Activated CD4-positive, CD25-positive, alpha-beta regulatory T cell treated with anti-CD3 and anti-CD28 coated beads, Interleukin-2, amount 50 U/mL, for 72 hours (primary cell): ENCODE results near the gene CNTF.
A peak's percentile ranks its signal among the peaks of the same experiment; 100 is the strongest.

Experiments
- DNase-seq: peaks from one replicate; pipeline ENCODE4 v3.0.0; 2021

CNTF gene

GRCh38 chr11:58647866-58648265 is 25.4 kb downstream of the CNTF start:
- DNase-seq: no peak

DNA sequence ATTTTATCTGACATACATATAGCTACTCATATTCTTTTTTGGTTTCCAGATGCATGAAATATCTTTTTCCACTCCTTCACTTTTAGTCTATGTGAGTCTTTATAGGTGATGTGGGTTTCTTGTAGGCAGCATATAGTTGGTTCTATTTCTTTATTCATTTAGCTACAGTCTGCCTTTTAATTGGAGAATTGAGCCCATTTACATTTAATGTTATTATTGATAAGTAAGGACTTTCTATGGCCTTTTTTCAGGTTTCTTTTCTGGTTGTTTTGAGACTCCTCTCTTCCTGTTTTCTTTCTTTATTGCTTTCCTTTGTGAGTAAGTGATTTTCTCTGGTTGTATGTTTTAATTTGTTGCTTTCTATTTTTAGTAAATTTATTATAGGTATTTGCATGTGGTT is 27.2 kb downstream of the CNTF start:
- DNase-seq: no peak

- DNase-seq: no peak
Measured at GRCh38 chr11:58650496-58650895, 28.0 kb downstream of the CNTF start.

GRCh38 chr11:58652726-58653280 is 30.3 kb downstream of the CNTF start:
- DNase-seq: no peak

GRCh38 chr11:58654079-58654907 is 31.8 kb downstream of the CNTF start:
- DNase-seq: peak; percentile 75

DNA sequence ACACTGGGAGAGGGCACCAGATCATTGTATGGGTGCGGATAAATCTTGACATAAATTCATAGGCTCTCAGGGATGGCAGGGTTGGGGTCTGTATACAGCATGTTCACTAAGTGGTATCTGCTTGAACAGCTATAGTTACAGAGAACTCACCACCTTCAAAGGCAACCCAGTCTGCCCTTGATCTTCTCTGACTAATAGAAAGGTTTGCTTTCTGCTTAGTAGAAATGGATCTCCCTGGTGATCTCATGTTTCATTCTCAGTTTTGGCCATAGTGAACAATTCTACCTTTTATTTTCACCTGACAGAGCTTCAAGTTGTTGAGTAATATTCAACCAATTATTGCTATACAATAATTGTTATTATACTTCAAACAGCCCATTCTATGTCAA is 32.4 kb downstream of the CNTF start:
- DNase-seq: no peak

DNA sequence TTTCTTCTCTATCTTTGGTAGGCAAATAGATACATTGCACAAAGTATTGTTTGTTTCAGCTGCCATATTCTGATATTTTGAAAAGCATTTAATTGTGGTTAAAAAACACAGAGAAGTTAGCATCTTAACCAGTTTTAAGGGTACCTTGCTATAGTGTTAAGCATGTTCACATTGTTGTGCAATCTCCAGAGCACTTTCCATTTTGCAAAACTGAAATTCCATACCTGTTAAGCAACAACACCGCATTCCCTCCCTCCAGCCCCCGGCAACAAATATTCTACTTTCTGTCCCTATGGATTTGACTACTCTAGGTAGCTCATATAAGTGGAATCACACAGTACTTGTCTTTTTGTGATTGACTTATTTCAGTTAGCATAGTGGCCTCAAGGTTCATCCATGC is 33.9 kb downstream of the CNTF start:
- DNase-seq: no peak

GRCh38 chr11:58658623-58659022 is 36.2 kb downstream of the CNTF start:
- DNase-seq: no peak

DNA sequence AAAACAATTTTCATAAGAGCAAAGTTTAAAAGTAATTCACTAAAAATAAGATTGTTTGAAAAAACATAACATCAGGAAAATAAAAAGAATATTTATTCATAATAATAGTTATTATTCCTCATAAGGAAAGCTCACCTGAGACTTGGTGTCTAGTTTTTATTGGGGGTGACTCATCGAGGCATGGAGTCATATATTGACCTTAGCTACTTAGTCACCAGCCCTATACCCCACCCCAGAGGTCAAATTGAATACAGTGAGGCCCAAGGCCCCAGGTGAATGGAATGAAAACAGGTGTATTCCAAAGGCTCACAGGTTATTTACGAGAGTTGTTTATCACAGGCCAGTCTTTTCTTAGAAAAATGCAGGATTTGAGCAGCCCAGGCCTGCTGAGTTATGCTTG is 36.9 kb downstream of the CNTF start:
- DNase-seq: no peak

DNA sequence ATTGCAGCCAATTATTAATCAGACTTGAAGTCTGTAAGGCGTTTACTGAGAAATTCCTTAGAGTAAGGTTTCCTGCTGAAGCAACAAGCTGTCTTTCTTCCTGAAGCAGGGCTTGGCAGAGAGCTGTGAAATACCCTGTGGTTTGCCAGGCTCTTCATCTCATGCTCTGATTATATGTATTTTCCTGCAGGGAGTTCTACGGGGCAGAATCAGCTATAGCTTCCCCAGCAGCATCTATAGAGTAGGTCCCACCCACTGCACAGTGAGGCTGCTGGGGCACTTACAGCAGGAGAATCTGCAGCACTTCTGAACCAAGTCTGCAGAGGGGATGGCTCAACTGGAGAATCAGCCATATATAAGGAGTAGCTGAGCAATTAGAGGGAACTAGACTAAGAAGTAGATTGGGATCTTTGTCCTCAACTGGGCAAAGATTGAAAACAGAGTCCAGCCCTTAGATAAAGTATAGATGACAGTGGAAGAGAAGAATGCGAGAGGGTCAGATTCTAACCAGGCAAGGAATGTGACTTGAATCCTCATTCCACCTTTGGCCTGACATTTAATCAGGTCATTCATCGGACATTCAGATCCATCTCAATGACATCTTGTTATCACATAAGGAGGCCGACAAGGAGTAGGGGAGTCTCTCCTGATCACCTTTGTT is 37.6 kb downstream of the CNTF start:
- DNase-seq: no peak

GRCh38 chr11:58671983-58672633 is 49.6 kb downstream of the CNTF start:
- no peak for DNase-seq

- no peak for DNase-seq
Measured at GRCh38 chr11:58674609-58675008, 52.1 kb downstream of the CNTF start.
